A549 (cell line): ENCODE data around the gene RHOJ.

Source experiments
- CEBPB ChIP-seq, 2 experiments: fragments of >200 bp in 1 of 2; sonication (Bioruptor Twin) in 1 of 2; formaldehyde crosslinking in 1 of 2; IDR thresholded peaks; 2 replicates each; pipeline ENCODE4 v1.6.1; 2012 to 2016
- CTCF ChIP-seq: fragments of >200 bp; sonication (Bioruptor Twin); formaldehyde crosslinking; IDR thresholded peaks from 3 replicates; pipeline ENCODE4 v1.5.1; 2016
- EHMT2 ChIP-seq: fragments of 200-600 bp; sonication (generic); IDR thresholded peaks from 2 replicates; pipeline ENCODE4 v1.6.1; 2016; ENCODE audit warnings: antibody characterized with exemption, low read depth, mild to moderate bottlenecking, moderate library complexity
- ELK1 ChIP-seq: fragments of 150-350 bp; IDR thresholded peaks from 2 replicates; pipeline ENCODE4 v1.6.1; 2014; ENCODE audit warnings: low read depth, mild to moderate bottlenecking, low read length
- EP300 ChIP-seq, 2 experiments: fragments of >200 bp; sonication (Bioruptor Twin); formaldehyde crosslinking; IDR thresholded peaks; 2 replicates in 1 of 2; 3 replicates in 1 of 2; pipeline ENCODE4 v1.6.1; 2016 to 2017
- FOSL2 ChIP-seq, 2 experiments: fragments of 450-650 bp in 1 of 2; fragments of >200 bp in 1 of 2; sonication (Bioruptor Twin) in 1 of 2; formaldehyde crosslinking; IDR thresholded peaks; 2 replicates each; pipeline versions ENCODE4 v1.5.0 to v1.6.1; 2016 to 2020; ENCODE audit warnings: mild to moderate bottlenecking in 1 of 2, moderate library complexity in 1 of 2
- MAZ ChIP-seq: fragments of 150-350 bp; IDR thresholded peaks from 2 replicates; pipeline ENCODE4 v1.6.1; 2014; ENCODE audit warnings: antibody characterized with exemption, low read depth, low read length, borderline replicate concordance
- PHF8 ChIP-seq: fragments of 200-600 bp; sonication (generic); IDR thresholded peaks from 2 replicates; pipeline ENCODE4 v1.6.1; 2016; ENCODE audit warnings: low read depth, mild to moderate bottlenecking, antibody characterized with exemption, moderate library complexity, borderline replicate concordance
- POLR2A ChIP-seq: IDR thresholded peaks from 2 replicates; pipeline ENCODE4 v1.6.1; 2012; ENCODE audit warnings: mild to moderate bottlenecking, low read length
- REST ChIP-seq: fragments of 200-600 bp; sonication (generic); IDR thresholded peaks from 2 replicates; pipeline ENCODE4 v1.6.1; 2016; ENCODE audit warnings: antibody characterized with exemption, mild to moderate bottlenecking, moderate library complexity
- RFX5 ChIP-seq: fragments of 450-650 bp; IDR thresholded peaks from 2 replicates; pipeline ENCODE4 v1.7.1; 2014; ENCODE audit warnings: antibody characterized with exemption, mild to moderate bottlenecking, moderate library complexity
- USF2 ChIP-seq: fragments of 450-650 bp; IDR thresholded peaks from 2 replicates; pipeline ENCODE4 v1.6.1; 2014; ENCODE audit warnings: antibody characterized with exemption

- no peak for TF ChIP-seq REST
- TF ChIP-seq CTCF = no peak
- TF ChIP-seq RFX5 = no peak
- TF ChIP-seq EHMT2 = no peak
- TF ChIP-seq USF2 = no peak
- no peak for TF ChIP-seq CEBPB (IDR thresholded peaks at IDR 0.05)
- no peak for TF ChIP-seq POLR2A
- TF ChIP-seq FOSL2 (IDR thresholded peaks at IDR 0.05) = no peak
- no peak for TF ChIP-seq FOSL2 (CRISPR knock-in tag; IDR thresholded peaks at IDR 0.05)
- TF ChIP-seq ELK1 = no peak
- no peak for TF ChIP-seq PHF8
- no peak for TF ChIP-seq MAZ
- TF ChIP-seq EP300 (IDR thresholded peaks at IDR 0.05) = no peak
Measured at GRCh38 chr14:63301891-63302534, 97.8 kb downstream of the RHOJ start.
